RPMI8226 (cell line): ENCODE measurements around the gene MED25.
A peak's percentile ranks its signal among the peaks of the same experiment; 100 is the strongest.

Source experiments
- DNase-seq: peaks from one replicate; pipeline ENCODE4 v3.0.0-alpha.2; 2015

The MED25 gene

DNA sequence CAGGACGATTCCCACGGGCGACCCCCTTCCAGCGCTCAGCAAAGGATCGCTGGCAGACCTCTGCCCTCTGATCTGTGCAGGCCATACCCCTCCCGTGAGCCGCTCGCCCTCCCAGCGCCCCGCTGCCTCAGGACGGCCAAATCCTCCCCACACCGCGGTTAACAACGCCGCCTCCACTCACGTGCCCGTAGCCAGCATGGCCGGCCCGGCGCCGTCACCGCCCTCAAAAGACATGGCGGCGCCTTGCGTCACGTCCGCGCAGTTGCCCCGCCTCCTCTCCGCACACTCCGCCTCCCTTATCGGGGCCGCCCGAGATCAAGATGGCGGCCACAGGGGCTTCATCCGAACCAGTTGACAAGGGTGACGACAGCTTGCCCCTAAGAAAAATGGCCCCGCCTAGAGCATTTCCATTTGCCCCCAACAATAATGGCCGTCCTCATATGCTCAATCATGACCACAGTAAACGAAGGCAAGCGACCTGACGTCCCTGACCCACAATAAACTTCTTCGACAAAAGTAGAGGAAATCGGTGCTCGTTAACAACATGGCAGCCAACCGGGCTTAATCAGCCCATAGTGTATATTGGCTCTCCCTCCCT is 58.4 kb downstream of the MED25 start:
- peak; percentile 98 for DNase-seq

DNA sequence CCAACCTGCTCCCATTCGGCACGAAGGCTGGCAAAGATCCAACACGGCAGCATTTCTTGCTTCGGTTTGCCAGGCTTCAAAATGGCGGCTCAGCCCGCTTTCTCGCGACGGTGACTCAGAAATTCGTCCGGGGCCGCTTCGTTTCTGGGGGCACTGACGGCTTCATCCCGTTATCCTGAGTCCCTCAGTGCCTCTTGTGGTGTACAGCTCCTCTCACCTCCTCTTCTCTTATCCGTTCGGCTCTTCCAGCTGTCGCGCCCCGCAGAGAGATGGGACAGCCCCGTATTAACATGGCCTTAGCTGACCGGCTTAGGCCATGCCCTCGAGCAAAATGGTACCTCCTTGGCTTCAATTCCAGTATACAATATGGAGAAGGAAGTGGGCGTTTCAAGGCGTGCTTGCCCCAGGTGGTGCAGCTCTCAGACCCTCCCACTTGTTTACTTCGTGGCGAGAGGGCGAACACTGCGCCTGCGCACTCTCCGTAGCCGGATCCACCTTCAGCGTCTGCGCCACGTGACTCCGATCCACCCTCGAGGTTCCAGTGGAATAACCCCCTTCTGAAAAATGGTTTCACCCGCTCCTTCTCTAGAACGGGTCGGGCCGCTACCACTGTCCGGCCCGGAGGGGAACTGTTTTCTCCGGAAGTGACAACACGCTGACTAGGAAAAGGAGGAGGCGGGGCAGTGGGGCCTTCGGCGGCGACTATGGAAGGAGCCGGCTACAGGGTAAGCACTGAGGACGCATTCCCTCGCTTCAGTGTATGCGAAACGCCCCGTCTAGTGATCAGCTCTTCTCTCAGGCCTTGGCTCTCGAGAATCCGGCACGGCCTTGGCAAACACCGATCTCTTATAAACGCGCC is 59.2 kb downstream of the MED25 start, which contains the start of the genes AKT1S1 and TBC1D17:
AKT1S1 (minus strand) TSS at position 336 of the 859 bp plus-strand sequence. CDS start 4,060 bp downstream, outside the sequence.
TBC1D17 (plus strand) TSS at position 683 of the 859 bp plus-strand sequence; CDS start at position 705, 22 bp downstream.
- peak; percentile 100 for DNase-seq

GRCh38 chr19:49877879-49878743 is 60.0 kb downstream of the MED25 start:
- DNase-seq: peak; percentile 99

GRCh38 chr19:49878744-49879070 is 60.6 kb downstream of the MED25 start:
- DNase-seq: no peak

GRCh38 chr19:49879243-49879963 is 61.3 kb downstream of the MED25 start:
- DNase-seq: no peak

DNA sequence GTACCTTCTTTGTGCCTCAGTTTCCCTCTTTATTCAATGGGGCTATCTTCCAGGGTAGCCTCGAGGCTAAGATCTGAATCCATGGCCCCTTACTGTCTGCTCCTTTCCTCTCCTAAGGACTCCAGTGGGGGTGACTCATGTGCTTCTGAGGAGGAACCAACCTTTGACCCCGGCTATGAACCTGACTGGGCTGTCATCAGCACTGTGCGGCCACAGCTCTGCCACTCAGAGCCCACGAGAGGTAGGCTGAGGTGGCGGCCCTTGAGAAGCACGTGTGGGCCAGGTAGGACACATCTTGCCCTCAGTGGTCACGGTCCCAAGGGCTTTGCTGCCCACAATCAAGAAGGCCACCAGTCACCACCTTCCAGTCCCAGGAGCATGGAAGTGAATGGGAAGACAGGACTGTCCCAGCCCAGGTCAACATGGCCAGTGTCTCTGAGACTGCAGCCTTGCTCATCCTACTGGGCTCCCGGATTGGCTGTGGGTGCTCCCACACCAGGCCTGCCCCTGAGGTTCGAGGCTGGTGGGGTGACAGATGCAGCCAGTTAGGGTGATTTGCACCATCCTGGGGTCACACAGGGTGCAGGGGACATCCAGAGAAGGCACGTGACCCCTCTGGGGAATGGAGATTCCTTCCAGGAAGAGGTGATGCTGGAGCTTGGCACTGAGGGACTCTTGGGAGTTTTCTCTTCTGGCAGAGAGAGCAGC is 62.2 kb downstream of the MED25 start:
- DNase-seq: no peak

DNA sequence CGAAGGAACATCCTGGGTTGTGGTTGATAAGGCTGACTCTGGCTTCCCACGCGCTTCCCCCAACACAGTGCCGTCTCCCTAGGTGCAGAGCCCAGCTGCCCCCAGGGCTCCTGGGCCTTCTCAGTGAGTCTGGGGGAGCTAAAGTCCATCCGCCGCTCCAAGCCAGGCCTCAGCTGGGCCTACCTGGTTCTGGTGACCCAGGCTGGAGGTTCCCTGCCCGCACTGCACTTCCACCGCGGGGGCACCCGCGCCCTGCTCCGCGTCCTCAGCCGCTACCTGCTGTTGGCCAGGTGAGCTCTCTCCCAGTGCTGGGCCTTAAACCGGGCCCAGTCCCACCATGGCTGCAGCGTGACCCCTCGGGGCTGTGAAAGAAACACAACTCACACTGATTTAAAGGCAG is 63.1 kb downstream of the MED25 start:
- DNase-seq: no peak

GRCh38 chr19:49881672-49882394 is 63.7 kb downstream of the MED25 start:
- no peak for DNase-seq

- no peak for DNase-seq
These were observed 64.6 kb downstream of the MED25 start for GRCh38 chr19:49882643-49883042.

DNA sequence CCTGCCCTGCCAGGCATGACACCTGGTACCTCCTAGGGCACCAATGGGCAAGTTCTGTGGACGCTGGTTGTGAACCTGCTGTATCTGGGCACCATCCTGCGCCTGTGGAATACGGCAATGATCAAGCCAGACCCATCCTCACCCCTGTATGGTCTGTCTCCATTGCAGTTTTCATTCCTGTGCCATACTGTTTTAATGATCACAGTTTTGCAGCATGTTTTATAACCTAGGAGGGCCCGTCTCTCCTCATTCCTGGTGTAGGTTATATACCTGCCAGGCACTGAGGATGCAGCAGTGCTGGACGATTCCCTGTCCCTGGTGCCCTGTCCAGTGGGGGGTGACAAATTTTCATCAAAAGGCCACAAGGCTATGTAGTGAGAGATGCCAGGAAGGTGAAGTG is 65.0 kb downstream of the MED25 start:
- no peak for DNase-seq

DNA sequence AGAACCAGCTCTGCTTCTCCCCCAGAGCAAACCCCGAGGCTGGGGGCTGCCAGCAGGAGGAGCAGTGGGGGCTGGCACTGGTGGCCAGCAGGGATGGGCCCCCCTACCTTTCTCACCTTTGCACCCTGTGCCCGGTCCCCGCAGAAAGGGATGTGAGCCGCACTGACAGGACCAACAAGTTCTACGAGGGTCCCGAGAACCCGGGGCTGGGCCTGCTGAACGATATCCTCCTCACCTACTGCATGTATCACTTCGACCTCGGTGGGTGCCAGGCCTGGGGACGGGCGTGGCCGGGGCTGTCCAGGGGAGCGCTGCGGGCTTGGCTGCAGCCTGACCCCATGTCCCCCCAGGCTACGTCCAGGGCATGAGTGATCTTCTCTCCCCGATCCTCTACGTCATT is 66.0 kb downstream of the MED25 start:
- no peak for DNase-seq

DNA sequence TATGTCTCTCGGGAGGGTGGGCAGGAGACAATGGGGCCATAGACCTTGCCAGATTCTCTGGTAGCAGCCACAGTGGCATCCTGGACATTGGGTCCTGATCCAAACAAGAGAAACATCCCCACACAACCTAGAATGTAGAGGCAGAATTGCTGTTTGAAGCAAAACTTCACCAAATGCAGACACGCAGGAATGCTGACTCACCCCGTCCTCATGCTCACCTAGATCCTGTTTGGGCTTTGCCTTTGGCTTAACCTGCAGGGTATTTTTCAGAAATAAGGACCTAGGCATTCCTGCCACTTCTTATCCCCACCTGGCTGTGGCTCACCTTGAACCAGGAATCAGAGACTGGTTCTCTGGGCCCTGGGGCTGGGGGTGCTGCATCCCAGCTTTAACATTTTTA is 66.7 kb downstream of the MED25 start:
- DNase-seq: no peak
